Left lobe of liver (tissue), 1 donor: ENCODE measurements around the gene ATF7IP. TPM values are rescaled to one million over a fixed set of nuclear protein-coding genes. Genes with fewer than 3 reads are reported as not detected.

Source experiments
- total RNA-seq: library from RNA; stranded (reverse); gene quantifications from one replicate; pipeline ENCODE4 v1.2.1, GENCODE V29; 2021
- donor health status: DM: no; HTN: yes; CAD: no.

The ATF7IP gene
- total RNA-seq, 1 donor from 2014 or later = 38.8 TPM

Other genes with a start within 250 kb of the ATF7IP start
- 2.5 TPM for gene PLBD1, start 202.2 kb downstream of the ATF7IP start, total RNA-seq